K562 (cell line): ENCODE data around the gene KIAA1614. TPM values are rescaled to one million over a fixed set of nuclear protein-coding genes. Genes with fewer than 3 reads are reported as not detected.

ENCODE experiments used
- ATAC-seq: fragments of 200-7000 bp; cut with Tn5 transposase; 3 replicates; pipeline ENCODE4 v1.9.1; 2020; ENCODE audit warnings: moderate library complexity
- BruUV-seq: library from RNA; stranded (reverse); fragments of 400-500 nt; replicated peaks from 2 replicates; lab custom pipeline; 2021; lab: Mats Ljungman, UMichigan
- CTCF ChIA-PET: fragments of 300-600 bp; formaldehyde crosslinking; extraction: SDS; loops from one replicate; lab custom pipeline; 2021; ENCODE audit warnings: low intra/inter-chr PET ratio; lab: Yijun Ruan, JAX
- POLR2A ChIA-PET: fragments of 300-600, 350-650 bp; sonication (Branson Sonifier 250); formaldehyde crosslinking; extraction: SDS; loops from one replicate; lab custom pipeline; 2021; ENCODE audit warnings: antibody characterized with exemption, inconsistent platforms; lab: Yijun Ruan, JAX
- DNase-seq, 4 experiments: peaks; one replicate each; pipeline versions ENCODE4 v3.0.0 to v3.0.0-alpha.2; 2011 to 2018; ENCODE audit warnings: low spot score in 3 of 4, mixed read lengths in 3 of 4; ENCODE audit errors: extremely low read depth in 1 of 4
- FAIRE-seq: peaks from 2 replicates; lab custom pipeline; 2011; peaks lifted over from hg19 to GRCh38; lab: Jason Lieb, UNC
- H2AFZ ChIP-seq: 2 replicates; pipeline ENCODE4 v1.6.0; 2011; ENCODE audit warnings: low read depth, low read length, control low read depth, inconsistent platforms
- H3K27ac ChIP-seq: fragments of 200-600 bp; 3 replicates; pipeline ENCODE4 v1.8.0; 2011; ENCODE audit warnings: low read depth, mild to moderate bottlenecking, control low read depth, inconsistent platforms, low read length, moderate library complexity, mixed read lengths; ENCODE audit errors: extremely low read depth
- H3K27me3 ChIP-seq, 2 experiments: fragments of 300-600 bp in 1 of 2; 2 replicates in 1 of 2; 3 replicates in 1 of 2; pipeline versions ENCODE4 v1.6.0 to v1.8.0; 2011; ENCODE audit warnings: inconsistent platforms in 2 of 2, low read length in 2 of 2, mild to moderate bottlenecking in 1 of 2, mixed read lengths in 1 of 2, moderate library complexity in 1 of 2; ENCODE audit not compliant: control insufficient read depth in 2 of 2, insufficient read depth in 2 of 2
- H3K36me3 ChIP-seq: fragments of 300-600 bp; 3 replicates; pipeline ENCODE4 v1.8.0; 2011; ENCODE audit warnings: mild to moderate bottlenecking, low read length, inconsistent platforms; ENCODE audit not compliant: control insufficient read depth, insufficient read depth
- H3K4me1 ChIP-seq, 2 experiments: fragments of 200-600 bp in 1 of 2; replicated peaks in 1 of 2; 2 replicates in 1 of 2; 3 replicates in 1 of 2; pipeline versions ENCODE4 v1.5.1 to v1.8.0; 2011; ENCODE audit warnings: inconsistent platforms in 2 of 2, low read length in 2 of 2, mild to moderate bottlenecking in 1 of 2, mixed read lengths in 1 of 2, moderate library complexity in 1 of 2; ENCODE audit not compliant: control insufficient read depth in 2 of 2, insufficient read depth in 2 of 2
- H3K4me2 ChIP-seq: 2 replicates; pipeline ENCODE4 v1.6.1; 2011; ENCODE audit warnings: low read length, control low read depth, inconsistent platforms, mixed read lengths; ENCODE audit not compliant: insufficient read depth
- H3K4me3 ChIP-seq: fragments of 200-600 bp; sonication (generic), shearing (Covaris generic); 2 replicates; pipeline ENCODE4 v1.5.1; 2016; ENCODE audit warnings: control low read depth, inconsistent platforms
- H3K79me2 ChIP-seq: fragments of 200-600 bp; 3 replicates; pipeline ENCODE4 v1.8.0; 2011; ENCODE audit warnings: low read length, inconsistent platforms; ENCODE audit not compliant: control insufficient read depth, insufficient read depth
- H3K9ac ChIP-seq, 2 experiments: 2 replicates each; pipeline versions ENCODE4 v1.6.0 to v1.6.1; 2011; ENCODE audit warnings: low read depth in 2 of 2, low read length in 2 of 2, control low read depth in 1 of 2, inconsistent platforms in 1 of 2, mild to moderate bottlenecking in 1 of 2, mixed read lengths in 1 of 2; ENCODE audit not compliant: insufficient read depth in 1 of 2
- H3K9me1 ChIP-seq: one replicate; pipeline ENCODE4 v1.6.0; 2011; ENCODE audit warnings: inconsistent platforms, mild to moderate bottlenecking, low read length, moderate library complexity; ENCODE audit not compliant: control insufficient read depth, insufficient read depth
- H3K9me3 ChIP-seq: replicated peaks from 2 replicates; pipeline ENCODE4 v1.5.1; 2011; ENCODE audit warnings: low read depth, low read length, inconsistent platforms; ENCODE audit not compliant: control insufficient read depth, insufficient read depth
- H4K20me1 ChIP-seq: replicated peaks from 2 replicates; pipeline ENCODE4 v1.6.1; 2011; ENCODE audit warnings: low read length, inconsistent platforms, mixed read lengths; ENCODE audit not compliant: control insufficient read depth, insufficient read depth
- ARID1B ChIP-seq: fragments of 450-650 bp; IDR thresholded peaks from 2 replicates; pipeline ENCODE4 v1.6.1; 2016; ENCODE audit warnings: antibody characterized with exemption, mild to moderate bottlenecking, inconsistent platforms
- CAMTA2 ChIP-seq: fragments of 250-450 bp; sonication (Bioruptor Pico); conservative IDR thresholded peaks from 2 replicates; pipeline ENCODE4 v1.5.1; 2022
- COPS2 ChIP-seq: fragments of 450-650 bp; conservative IDR thresholded peaks from 2 replicates; pipeline ENCODE4 v1.6.1; 2016; ENCODE audit warnings: mild to moderate bottlenecking, moderate library complexity
- LEF1 ChIP-seq: fragments of 450-650 bp; IDR thresholded peaks from 2 replicates; pipeline ENCODE4 v1.6.1; 2016; ENCODE audit warnings: mild to moderate bottlenecking
- OTX1 ChIP-seq: fragments of 450-650 bp; formaldehyde crosslinking; IDR thresholded peaks from 2 replicates; pipeline ENCODE4 v1.4.0; 2022; ENCODE audit warnings: mild to moderate bottlenecking
- SMAD1 ChIP-seq: fragments of 150-350 bp; IDR thresholded peaks from 2 replicates; pipeline ENCODE4 v1.6.1; 2014; ENCODE audit warnings: low read length, low read depth; ENCODE audit not compliant: partially characterized antibody
- SMARCC2 ChIP-seq: fragments of 450-650 bp; IDR thresholded peaks from 2 replicates; pipeline ENCODE4 v1.6.1; 2017; ENCODE audit warnings: antibody characterized with exemption, moderate library complexity, mild to moderate bottlenecking, low read depth
- ZNF277 ChIP-seq: fragments of 250-450 bp; sonication (Bioruptor Pico); IDR thresholded peaks from 2 replicates; pipeline ENCODE4 v1.8.0; 2022; ENCODE audit warnings: inconsistent platforms, mild to moderate bottlenecking, moderate library complexity, borderline replicate concordance
- ZNF780A ChIP-seq: fragments of 250-450 bp; sonication (Bioruptor Pico); IDR thresholded peaks from 2 replicates; pipeline ENCODE4 v1.5.0; 2021; ENCODE audit warnings: mild to moderate bottlenecking
- WGBS: fragments of 100-300 bp; shearing (Covaris generic); methylation state at CpG from one replicate; pipeline ENCODE4 v1.1.6; 2016; ENCODE audit warnings: low coverage, mixed read lengths; ENCODE audit not compliant: insufficient coverage; ENCODE audit errors: missing lambda C conversion rate; 5-methylcytosine and 5-hydroxymethylcytosine counted together
- in situ Hi-C: fragments of 300-500 bp; cut with MboI; formaldehyde crosslinking; loops from 4 replicates; pipeline ENCODE4 v1.15.0; 2018; ENCODE audit warnings: inconsistent platforms, mixed read lengths
- intact Hi-C: fragments of 100-400 bp; cut with micrococcal nuclease; formaldehyde crosslinking; loops from 2 replicates; pipeline ENCODE4 v1.14.2; 2022
- polyA plus RNA-seq, 8 experiments: library from polyadenylated mRNA; depleted of rRNA in 4 of 8; stranded (reverse) in 5 of 8; unstranded in 3 of 8; fragments of >200 nt; fragmentation: Nextera tagmentation in 2 of 8; fragmentation: Illumina TruSeq in 1 of 8; extraction: Ambion mirVana in 2 of 8; extraction: Trizol in 1 of 8; gene quantifications; 2 replicates each; pipeline versions ENCODE4 v1.2.1 to v1.2.3, GENCODE V29; 2011 to 2014; ENCODE audit warnings: inconsistent platforms in 1 of 8, missing spikeins in 1 of 8
- total RNA-seq, 7 experiments: library from RNA; depleted of rRNA in 6 of 7; stranded (reverse); fragments of >200 nt in 6 of 7; fragmentation: Illumina TruSeq in 2 of 7; extraction: Trizol in 2 of 7; gene quantifications; 2 replicates each; pipeline versions ENCODE4 v1.2.1 to v1.2.3, GENCODE V29; 2011 to 2021; ENCODE audit warnings: low replicate concordance in 1 of 7
- TF ChIP-seq, protein P1 (sequence below), 2 experiments: fragments of 450-650 bp; formaldehyde crosslinking in 1 of 2; IDR thresholded peaks; 2 replicates each; pipeline versions ENCODE4 v1.4.0 to v1.6.1; 2014 to 2020; ENCODE audit warnings: mild to moderate bottlenecking in 2 of 2, borderline replicate concordance in 1 of 2, low read depth in 1 of 2

KIAA1614 gene
- total and polyA plus RNA-seq, 9 of the 15 experiments (the other 6 are each of a cell fraction or from before 2014, with no cell fraction given) = 0.01 to 1.1 (median 0.15) TPM; not detected in 1

DNA sequence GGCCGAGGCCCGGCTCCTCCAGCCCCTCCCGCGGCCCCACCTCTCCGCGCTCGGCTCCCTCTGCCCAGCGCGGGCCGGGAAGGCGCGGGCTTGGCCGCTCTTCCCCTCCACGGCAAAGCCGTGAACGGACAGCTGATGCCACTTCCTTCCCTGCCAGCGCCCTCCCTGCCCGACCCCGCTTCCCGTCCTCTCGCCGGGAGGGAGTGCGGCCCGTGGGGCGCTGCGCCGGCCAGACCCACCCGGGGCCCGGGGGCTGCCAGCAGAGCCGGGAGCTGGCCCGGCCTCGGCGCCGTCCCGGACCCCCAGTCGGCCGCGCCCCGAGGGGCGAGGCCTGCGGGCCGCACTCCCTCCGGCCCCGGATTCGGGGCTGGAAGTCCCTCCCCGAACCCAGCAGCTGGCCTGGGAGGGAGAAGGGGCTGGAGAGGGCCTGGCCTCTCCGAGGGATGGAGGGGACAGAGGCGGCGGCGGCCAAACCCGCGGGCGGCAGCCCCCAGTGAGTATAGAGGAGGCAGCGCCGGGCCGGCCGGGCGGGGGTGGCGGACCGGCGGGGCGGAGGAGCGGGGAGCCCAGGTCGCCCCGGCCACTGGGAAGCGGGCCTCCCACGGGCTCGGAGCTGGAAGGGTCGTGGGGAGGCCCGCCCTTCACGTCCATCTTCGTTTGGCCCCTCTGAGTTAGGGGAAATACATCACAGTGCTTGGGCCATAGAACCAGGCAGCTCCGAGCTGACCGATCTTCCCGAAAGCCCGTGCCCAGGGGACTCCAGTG lies at the start of gene KIAA1614 (continued):
- no peak for TF ChIP-seq CAMTA2 (CRISPR knock-in tag)
- TF ChIP-seq OTX1 (CRISPR knock-in tag) = no peak
- TF ChIP-seq ZNF277 (CRISPR knock-in tag) = no peak
- TF ChIP-seq SMAD1 = no peak
- no peak for TF ChIP-seq COPS2
- no peak for TF ChIP-seq ZNF780A
- no peak for TF ChIP-seq SMARCC2

DNA sequence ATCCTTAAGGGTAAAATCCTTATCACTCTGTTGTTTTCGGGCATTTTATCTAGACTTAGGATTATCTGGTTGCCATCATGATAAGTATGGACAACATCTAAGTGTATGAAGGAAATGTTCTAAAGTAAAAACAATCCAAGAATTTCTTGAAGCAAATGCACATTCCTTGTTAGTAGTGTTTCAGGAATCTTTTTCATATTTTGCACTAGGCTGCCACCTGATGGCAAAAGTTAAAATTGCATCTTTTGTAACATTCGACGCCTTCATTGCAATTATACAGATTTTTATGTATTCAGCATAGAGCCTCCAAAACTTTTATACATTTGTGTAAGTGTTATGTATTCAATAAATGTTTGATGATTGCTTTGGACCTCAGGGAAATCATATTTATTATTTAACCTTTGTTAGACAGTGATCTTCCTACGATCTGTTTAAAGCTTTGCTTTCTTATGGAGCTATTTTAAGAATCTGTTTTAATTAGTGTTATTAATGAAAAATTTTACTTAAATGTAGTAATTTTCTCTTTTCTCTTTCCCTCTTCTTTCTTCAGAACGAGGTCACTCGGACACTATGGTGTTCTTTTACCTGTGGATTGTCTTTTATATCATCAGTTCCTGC lies 49.4 kb upstream of the KIAA1614 start:
- Histone ChIP-seq H3K9me3 (peaks cover 2% of the 10 kb centered on the region; the same call in 1 of the 2 replicates), H3K9me1 (no peaks in the 10 kb centered on the region), H3K9ac (no peak overlapping the region), H3K4me2 (no peak overlapping the region), H3K4me3 (no peak overlapping the region), H3K36me3 (peaks cover 18% of the 10 kb centered on the region), H3K79me2 (no peaks in the 10 kb centered on the region), H3K4me1 (no peaks in the 10 kb centered on the region; a peak in 1 of 5 replicates), H3K27ac (no peak overlapping the region), H2AFZ (no peak overlapping the region), H4K20me1 (no peaks in the 10 kb centered on the region), H3K27me3 (no peaks in the 10 kb centered on the region)
- 15% methylated on average over 6 of the region's 6 CpGs for WGBS
- peak; percentile 30 to 74 (median 41) for DNase-seq
- POLR2A ChIA-PET = interaction anchor here (0.9 to 3.5 kb wide), 5 partner anchors 9 to 361 kb away, joined by 3 to 19 read pairs (median 7); partner anchors contain the start of gene ACBD6
- in situ Hi-C loops = loop anchor here (5.0 kb wide), 1 partner anchor 326 kb away; no protein-coding TSS in a partner anchor
- ATAC-seq = peak; percentile 80
- FAIRE-seq = peak; percentile 90
- BruUV-seq = no TSS peak
- intact Hi-C loops = loop anchor here (5.0 kb wide), 3 partner anchors 81 to 346 kb away; partner anchors contain the start of gene XPR1
- CTCF ChIA-PET = interaction anchor here (0.6 to 5.8 kb wide), 10 partner anchors 21 to 1946 kb away, joined by 3 to 69 read pairs (median 5); no protein-coding TSS in a partner anchor
- TF ChIP-seq, protein P1, sequence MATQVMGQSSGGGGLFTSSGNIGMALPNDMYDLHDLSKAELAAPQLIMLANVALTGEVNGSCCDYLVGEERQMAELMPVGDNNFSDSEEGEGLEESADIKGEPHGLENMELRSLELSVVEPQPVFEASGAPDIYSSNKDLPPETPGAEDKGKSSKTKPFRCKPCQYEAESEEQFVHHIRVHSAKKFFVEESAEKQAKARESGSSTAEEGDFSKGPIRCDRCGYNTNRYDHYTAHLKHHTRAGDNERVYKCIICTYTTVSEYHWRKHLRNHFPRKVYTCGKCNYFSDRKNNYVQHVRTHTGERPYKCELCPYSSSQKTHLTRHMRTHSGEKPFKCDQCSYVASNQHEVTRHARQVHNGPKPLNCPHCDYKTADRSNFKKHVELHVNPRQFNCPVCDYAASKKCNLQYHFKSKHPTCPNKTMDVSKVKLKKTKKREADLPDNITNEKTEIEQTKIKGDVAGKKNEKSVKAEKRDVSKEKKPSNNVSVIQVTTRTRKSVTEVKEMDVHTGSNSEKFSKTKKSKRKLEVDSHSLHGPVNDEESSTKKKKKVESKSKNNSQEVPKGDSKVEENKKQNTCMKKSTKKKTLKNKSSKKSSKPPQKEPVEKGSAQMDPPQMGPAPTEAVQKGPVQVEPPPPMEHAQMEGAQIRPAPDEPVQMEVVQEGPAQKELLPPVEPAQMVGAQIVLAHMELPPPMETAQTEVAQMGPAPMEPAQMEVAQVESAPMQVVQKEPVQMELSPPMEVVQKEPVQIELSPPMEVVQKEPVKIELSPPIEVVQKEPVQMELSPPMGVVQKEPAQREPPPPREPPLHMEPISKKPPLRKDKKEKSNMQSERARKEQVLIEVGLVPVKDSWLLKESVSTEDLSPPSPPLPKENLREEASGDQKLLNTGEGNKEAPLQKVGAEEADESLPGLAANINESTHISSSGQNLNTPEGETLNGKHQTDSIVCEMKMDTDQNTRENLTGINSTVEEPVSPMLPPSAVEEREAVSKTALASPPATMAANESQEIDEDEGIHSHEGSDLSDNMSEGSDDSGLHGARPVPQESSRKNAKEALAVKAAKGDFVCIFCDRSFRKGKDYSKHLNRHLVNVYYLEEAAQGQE (IDR thresholded peaks at IDR 0.05; ENCODE audit: borderline replicate concordance) = peak; percentile 93
- TF ChIP-seq, protein P1 (CRISPR knock-in tag; IDR thresholded peaks at IDR 0.05; ENCODE audit: low read depth) = no peak
- TF ChIP-seq LEF1 = no peak
- no peak for TF ChIP-seq ARID1B
